Keratinocyte (primary cell): ENCODE results near the gene SGO2.
"Not testable (repeated sequence)": the region's sequence is repeated elsewhere in the genome, so short reads cannot be mapped to it uniquely, and the experiment has no call there.

Experiments
- CTCF ChIP-seq, 3 experiments: IDR thresholded peaks in 1 of 3; conservative IDR thresholded peaks in 1 of 3; optimal IDR thresholded peaks in 1 of 3; 2 replicates in 2 of 3; 3 replicates in 1 of 3; pipeline versions ENCODE3 to v1.5.1; 2011; ENCODE audit warnings: low read length in 3 of 3, mild to moderate bottlenecking in 3 of 3, moderate library complexity in 2 of 3, control low read depth in 1 of 3, inconsistent platforms in 1 of 3; ENCODE audit not compliant: insufficient read depth in 2 of 3; ENCODE audit errors: extremely low read depth in 1 of 3
- EZH2 ChIP-seq: IDR thresholded peaks from one replicate; pipeline ENCODE4 v1.6.1; 2012; ENCODE audit warnings: inconsistent platforms, mild to moderate bottlenecking, low read length, moderate library complexity

DNA sequence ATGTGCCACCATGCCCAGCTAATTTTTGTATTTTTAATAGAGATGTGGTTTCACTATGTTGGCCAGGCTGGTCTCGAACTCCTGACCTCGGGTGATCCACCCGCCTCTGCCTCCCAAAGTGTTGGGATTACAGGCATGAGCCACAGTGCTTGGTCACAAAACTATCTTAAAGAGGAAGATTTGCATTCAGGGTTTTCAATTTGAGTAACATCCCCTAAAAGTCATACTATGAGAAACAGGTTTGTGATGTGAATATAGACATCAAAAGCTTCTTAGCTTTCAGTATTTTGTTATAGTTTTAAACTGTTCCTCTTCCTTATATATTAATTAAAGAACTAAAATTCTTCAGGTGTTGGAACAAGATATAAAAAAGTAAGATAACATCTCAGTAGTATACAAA, 84.2 kb downstream of the SGO2 start:
- not testable (repeated sequence) for TF ChIP-seq CTCF (optimal IDR thresholded peaks at IDR 0.05 in 1 of 3, IDR thresholded peaks at IDR 0.05 in 1 of 3, conservative IDR thresholded peaks at IDR 0.05 in 1 of 3; ENCODE audit: extremely low read depth in 1 of 3, insufficient read depth in 2 of 3, low read length in 3 of 3); EZH2
